Skeletal muscle tissue (tissue), 4 donors: ENCODE results near the gene DKK3. TPM values are rescaled to one million over a fixed set of nuclear protein-coding genes. Genes with fewer than 3 reads are reported as not detected.

Experiments used
- H3K27ac ChIP-seq: one replicate; pipeline ENCODE4 v1.7.0; 2013; ENCODE audit warnings: mild to moderate bottlenecking, low read depth, low read length, inconsistent platforms
- H3K27me3 ChIP-seq, 3 donors: one replicate each; pipeline ENCODE4 v1.7.0; 2013; ENCODE audit warnings: low read length in 3 of 3; ENCODE audit not compliant: control insufficient read depth in 3 of 3, insufficient read depth in 3 of 3
- H3K36me3 ChIP-seq, 3 donors: one replicate each; pipeline ENCODE4 v1.7.0; 2013; ENCODE audit warnings: low read length in 3 of 3; ENCODE audit not compliant: control insufficient read depth in 3 of 3, insufficient read depth in 3 of 3
- H3K4me1 ChIP-seq, 3 donors: one replicate each; pipeline ENCODE4 v1.7.0; 2013; ENCODE audit warnings: low read length in 3 of 3, mild to moderate bottlenecking in 3 of 3; ENCODE audit not compliant: control insufficient read depth in 3 of 3, insufficient read depth in 3 of 3
- H3K4me3 ChIP-seq, 3 donors: one replicate each; pipeline ENCODE4 v1.7.0; 2013; ENCODE audit warnings: low read length in 3 of 3
- H3K9ac ChIP-seq, 3 donors: one replicate each; pipeline ENCODE4 v1.7.0; 2013; ENCODE audit warnings: low read length in 3 of 3, mild to moderate bottlenecking in 3 of 3, moderate library complexity in 2 of 3, low read depth in 1 of 3
- H3K9me3 ChIP-seq, 3 donors: one replicate each; pipeline ENCODE4 v1.7.0; 2013; ENCODE audit warnings: low read length in 3 of 3; ENCODE audit not compliant: control insufficient read depth in 3 of 3
- total RNA-seq: library from RNA; depleted of rRNA; stranded (reverse); fragments of >200 nt; gene quantifications from one replicate; pipeline ENCODE4 v1.2.3, GENCODE V29; 2014
- donor health status: Osteomylitis.

DKK3 gene
- total RNA-seq, 1 donor from 2014 or later, result 56.4 TPM

GRCh38 chr11:12017865-12018453 lies 9.5 kb upstream of the DKK3 start:
- no peaks in the 10 kb centered on the region for H3K9me3 ChIP-seq
- no peaks in the 10 kb centered on the region for H3K27me3 ChIP-seq
- H3K4me1 ChIP-seq, result peaks cover 0 to 6% (median 2%) of the 10 kb centered on the region in 3 donors
- H3K27ac ChIP-seq, result no peak overlapping the region
- H3K36me3 ChIP-seq, result no peaks in the 10 kb centered on the region
- H3K9ac ChIP-seq, result no peak overlapping the region
- H3K4me3 ChIP-seq, result no peak overlapping the region

GRCh38 chr11:12017243-12017678 lies 8.8 kb upstream of the DKK3 start:
- Histone ChIP-seq H3K27me3 (no peaks in the 10 kb centered on the region), H3K9ac (no peak overlapping the region), H3K4me3 (no peak overlapping the region), H3K27ac (no peak overlapping the region), H3K36me3 (no peaks in the 10 kb centered on the region), H3K9me3 (no peaks in the 10 kb centered on the region), H3K4me1 (peaks cover 0 to 6% (median 2%) of the 10 kb centered on the region in 3 donors)

- Histone ChIP-seq H3K36me3 (no peaks in the 10 kb centered on the region), H3K4me1 (peaks cover 0 to 6% (median 2%) of the 10 kb centered on the region in 3 donors), H3K27me3 (no peaks in the 10 kb centered on the region), H3K9me3 (no peaks in the 10 kb centered on the region), H3K4me3 (no peak overlapping the region), H3K9ac (no peak overlapping the region), H3K27ac (no peak overlapping the region)
These were observed 7.8 kb upstream of the DKK3 start for GRCh38 chr11:12016246-12016645.

- Histone ChIP-seq H3K4me3 (no peak overlapping the region), H3K9ac (no peak overlapping the region), H3K27ac (no peak overlapping the region), H3K4me1 (peaks cover 0 to 6% (median 2%) of the 10 kb centered on the region in 3 donors), H3K27me3 (no peaks in the 10 kb centered on the region), H3K36me3 (no peaks in the 10 kb centered on the region), H3K9me3 (no peaks in the 10 kb centered on the region)
These were observed 7.1 kb upstream of the DKK3 start for GRCh38 chr11:12015486-12015885.

GRCh38 chr11:12013781-12014180 lies 5.4 kb upstream of the DKK3 start:
- H3K36me3 ChIP-seq, result no peaks in the 10 kb centered on the region
- no peak overlapping the region for H3K4me3 ChIP-seq
- no peaks in the 10 kb centered on the region for H3K9me3 ChIP-seq
- H3K27ac ChIP-seq, result no peak overlapping the region
- no peak overlapping the region for H3K9ac ChIP-seq
- peaks cover 0 to 6% (median 2%) of the 10 kb centered on the region in 3 donors for H3K4me1 ChIP-seq
- peaks cover 7 to 12% (median 10%) of the 10 kb centered on the region in 3 donors for H3K27me3 ChIP-seq

- Histone ChIP-seq H3K4me1 (peaks cover 8 to 12% (median 11%) of the 10 kb centered on the region in 3 donors), H3K27me3 (peaks cover 18 to 38% (median 27%) of the 10 kb centered on the region in 3 donors), H3K9ac (no peak overlapping the region), H3K27ac (no peak overlapping the region), H3K4me3 (no peak overlapping the region), H3K36me3 (no peaks in the 10 kb centered on the region), H3K9me3 (no peaks in the 10 kb centered on the region)
These were observed 1.3 kb upstream of the DKK3 start for GRCh38 chr11:12009617-12010321.

- peak overlapping the region; percentile 54 to 74 (median 67) for H3K4me3 ChIP-seq
- no peaks in the 10 kb centered on the region for H3K36me3 ChIP-seq
- no peaks in the 10 kb centered on the region for H3K9me3 ChIP-seq
- peak overlapping the region in 1 of 3 donors; percentile 37 for H3K9ac ChIP-seq
- peaks cover 18 to 44% (median 27%) of the 10 kb centered on the region in 3 donors for H3K27me3 ChIP-seq
- no peak overlapping the region for H3K27ac ChIP-seq
- peaks cover 10 to 14% (median 12%) of the 10 kb centered on the region in 3 donors for H3K4me1 ChIP-seq
These were observed 577 bp upstream of the DKK3 start for GRCh38 chr11:12008790-12009616.

- H3K27me3 ChIP-seq, result peaks cover 18 to 44% (median 27%) of the 10 kb centered on the region in 3 donors
- H3K36me3 ChIP-seq, result no peaks in the 10 kb centered on the region
- no peak overlapping the region for H3K9ac ChIP-seq
- no peak overlapping the region for H3K27ac ChIP-seq
- peaks cover 10 to 16% (median 14%) of the 10 kb centered on the region in 3 donors for H3K4me1 ChIP-seq
- peak overlapping the region in 1 of 3 donors; percentile 24 for H3K4me3 ChIP-seq
- no peaks in the 10 kb centered on the region for H3K9me3 ChIP-seq
These were observed 1.2 kb downstream of the DKK3 start for GRCh38 chr11:12007230-12007593.

- Histone ChIP-seq H3K4me3 (no peak overlapping the region), H3K27ac (no peak overlapping the region), H3K4me1 (peaks cover 10 to 16% (median 14%) of the 10 kb centered on the region in 3 donors), H3K9ac (no peak overlapping the region), H3K27me3 (peaks cover 18 to 44% (median 27%) of the 10 kb centered on the region in 3 donors), H3K9me3 (no peaks in the 10 kb centered on the region), H3K36me3 (no peaks in the 10 kb centered on the region)
These were observed 1.7 kb downstream of the DKK3 start for GRCh38 chr11:12006552-12007229.
